Measurements from ENCODE around the gene P2RX6.

The P2RX6 gene

DNA sequence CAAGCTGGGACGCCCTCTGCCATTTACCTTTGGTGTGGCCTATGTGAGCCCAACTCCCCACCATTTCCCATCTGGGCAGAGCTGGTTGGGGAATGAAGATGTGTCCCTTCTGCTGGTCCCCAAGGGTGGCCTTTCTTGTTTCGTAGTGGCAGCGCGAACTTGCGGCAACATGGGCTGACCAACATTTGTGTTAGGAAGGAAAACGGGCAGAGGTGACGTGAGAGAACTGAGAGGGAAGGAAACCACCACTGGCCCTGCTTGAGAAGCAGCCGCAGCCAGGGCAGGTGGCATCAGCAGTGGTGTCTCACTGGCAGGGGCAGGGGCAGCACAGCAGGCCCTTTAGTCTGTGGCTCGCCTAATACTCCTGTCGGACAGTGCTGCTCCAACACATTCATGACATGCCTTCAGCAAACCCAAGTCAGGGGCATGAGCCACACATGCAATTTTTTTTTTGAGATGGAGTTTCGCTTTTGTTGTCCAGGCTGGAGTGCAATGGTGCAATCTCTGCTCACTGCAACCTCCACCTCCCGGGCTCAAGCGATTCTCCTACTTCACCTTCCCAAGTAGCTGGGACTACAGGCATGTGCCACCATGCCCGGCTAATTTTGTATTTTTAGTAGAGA is 60.7 kb downstream of the P2RX6 start:
- no peak for DNase-seq

DNA sequence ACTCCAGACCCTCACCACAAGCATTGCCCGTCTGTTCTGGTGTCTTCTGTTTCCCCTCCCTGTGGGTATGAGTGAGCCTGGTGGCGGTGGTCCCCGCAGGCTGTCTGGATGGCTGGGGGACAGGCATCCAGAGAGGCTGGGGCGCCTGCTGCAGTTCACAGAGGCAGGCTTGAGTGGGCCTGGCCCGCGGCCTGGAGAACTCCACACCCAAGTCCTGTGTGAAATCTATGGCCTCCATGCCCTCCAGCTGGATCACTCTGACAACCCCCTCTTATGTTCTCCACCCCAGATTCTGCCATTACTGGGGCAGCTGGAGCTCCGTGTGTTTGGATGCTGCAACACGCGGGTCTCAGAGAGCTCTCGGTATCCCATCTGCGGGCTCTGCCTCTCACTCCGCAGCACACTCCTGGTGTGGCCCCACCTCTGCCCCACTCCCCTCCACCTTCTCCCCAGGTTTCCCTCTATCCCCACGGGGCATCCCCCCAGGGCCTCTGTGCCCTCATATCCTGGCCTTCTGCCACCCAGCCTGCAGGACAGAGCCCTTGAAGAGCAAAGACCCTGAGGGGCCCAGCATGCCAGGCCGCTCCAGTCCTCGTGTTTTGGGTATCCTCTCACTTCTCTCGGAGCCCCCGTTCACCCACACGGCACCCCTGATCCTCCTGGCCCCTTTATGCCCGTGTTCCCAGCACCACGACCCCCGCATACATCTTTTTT is 62.1 kb downstream of the P2RX6 start:
- no peak for DNase-seq
